ENCODE data around the gene ECSIT.

DNA sequence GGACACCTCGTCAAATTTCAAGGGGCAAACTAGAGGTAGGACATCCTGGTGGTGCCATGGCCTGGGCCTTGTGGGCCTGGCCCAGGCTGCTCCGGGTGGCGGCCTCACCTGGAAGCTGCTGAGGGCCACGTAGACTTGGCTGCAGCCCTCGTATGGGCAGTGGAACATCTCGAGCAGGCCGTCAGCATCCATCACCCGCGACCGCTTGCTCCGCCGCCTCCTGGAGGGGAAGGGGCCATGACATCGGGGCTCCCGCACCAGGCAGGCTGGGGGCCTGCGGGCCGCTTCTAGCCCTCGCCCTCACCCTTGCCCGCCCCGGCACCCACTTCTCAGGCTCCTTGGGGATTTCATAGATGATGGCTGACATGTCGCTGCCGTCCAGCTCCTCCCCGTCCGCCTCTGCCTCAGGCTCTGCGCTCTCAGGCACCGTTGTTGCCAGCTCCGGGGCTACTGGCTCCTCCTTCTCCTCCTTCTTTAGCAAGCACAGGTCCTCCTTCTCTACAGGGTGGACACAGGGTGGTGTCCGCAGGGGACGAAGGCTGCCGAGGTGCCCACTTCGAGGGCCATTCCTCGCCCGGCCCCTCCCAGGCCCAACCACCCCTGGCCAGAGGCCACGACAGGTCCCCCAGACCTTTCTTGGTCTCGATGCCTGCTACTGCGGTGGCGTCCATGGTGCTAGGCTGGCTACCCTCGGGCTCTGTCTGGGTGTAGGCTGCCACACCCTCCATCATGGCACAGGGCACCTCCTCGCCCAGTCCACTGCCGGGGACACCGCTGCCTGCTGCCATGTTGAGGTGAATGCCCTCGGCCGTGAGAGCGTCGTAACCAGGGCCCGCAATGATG, 42.1 kb downstream of the ECSIT start:
- TF ChIP-seq EZH2 (IDR thresholded peaks at IDR 0.05; ENCODE audit: borderline replicate concordance, low read depth, low read length, poor library complexity, severe bottlenecking) (no peak), CTCF (conservative IDR thresholded peaks at IDR 0.05; ENCODE audit: low read depth, low read length) (no peak)
